Inflammatory macrophage treated with lipopolysaccharide for 1 hour (primary cell): Measurements from ENCODE around the gene TAPBPL.
"Not testable (repeated sequence)": the region's sequence is repeated elsewhere in the genome, so short reads cannot be mapped to it uniquely, and the experiment has no call there.

Source experiments
- DNase-seq, 2 donors: peaks; one replicate each; pipeline ENCODE4 v3.0.0-alpha.2; 2020 to 2022

TAPBPL gene

GRCh38 chr12:6492838-6493496, 41.1 kb downstream of the TAPBPL start, which contains the start of gene MRPL51:
Gene MRPL51 (minus strand): TSS chr12:6493262. CDS start chr12:6493136, 126 bp downstream.
- peak; percentile 87 to 98 for DNase-seq

DNA sequence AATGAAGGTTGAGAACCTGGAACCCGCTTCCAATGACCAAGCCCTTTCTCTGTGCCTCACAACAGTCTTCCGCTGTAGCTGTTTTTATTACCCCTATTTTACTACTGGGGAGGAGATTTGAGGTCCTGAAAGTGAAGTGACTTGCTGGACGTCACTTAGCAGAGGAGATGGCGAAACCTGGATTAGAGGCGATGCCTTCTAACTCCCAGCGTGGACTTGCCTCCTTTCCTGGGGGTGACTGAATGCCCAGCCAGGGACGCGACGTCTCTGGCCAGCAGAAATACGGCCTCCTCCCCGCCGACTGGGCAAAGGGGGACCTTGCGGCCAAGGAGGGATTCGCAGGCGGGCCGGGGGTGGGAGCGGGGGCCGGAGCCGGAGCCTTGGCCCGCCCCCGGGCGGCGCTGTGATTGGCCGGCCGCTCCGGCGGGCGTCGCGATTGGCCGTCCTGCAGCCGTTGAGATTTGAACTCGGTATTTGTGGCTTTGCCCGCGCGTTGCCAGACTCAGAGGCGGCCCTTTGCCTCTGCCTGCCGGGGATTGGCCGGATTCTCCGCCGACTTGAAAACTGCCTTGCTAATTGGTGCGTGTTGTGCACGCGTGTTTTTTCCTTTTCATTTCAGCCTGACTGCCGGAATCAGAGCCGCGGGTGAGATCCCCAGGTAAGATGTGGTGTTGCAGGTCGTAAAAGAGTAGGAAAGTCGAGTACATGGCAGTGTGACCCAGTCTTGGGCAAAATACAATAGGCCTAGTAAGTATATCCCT, 41.8 kb downstream of the TAPBPL start, which contains the start of gene NCAPD2:
Gene NCAPD2 (plus strand): TSS at position 606 of the 761 bp plus-strand sequence. CDS start 997 bp downstream, outside the sequence.
- peak; percentile 94 to 96 for DNase-seq

GRCh38 chr12:6494258-6494743, 42.5 kb downstream of the TAPBPL start:
- DNase-seq: no peak

- no peak for DNase-seq
Observed at GRCh38 chr12:6494968-6495367, 43.1 kb downstream of the TAPBPL start.

DNA sequence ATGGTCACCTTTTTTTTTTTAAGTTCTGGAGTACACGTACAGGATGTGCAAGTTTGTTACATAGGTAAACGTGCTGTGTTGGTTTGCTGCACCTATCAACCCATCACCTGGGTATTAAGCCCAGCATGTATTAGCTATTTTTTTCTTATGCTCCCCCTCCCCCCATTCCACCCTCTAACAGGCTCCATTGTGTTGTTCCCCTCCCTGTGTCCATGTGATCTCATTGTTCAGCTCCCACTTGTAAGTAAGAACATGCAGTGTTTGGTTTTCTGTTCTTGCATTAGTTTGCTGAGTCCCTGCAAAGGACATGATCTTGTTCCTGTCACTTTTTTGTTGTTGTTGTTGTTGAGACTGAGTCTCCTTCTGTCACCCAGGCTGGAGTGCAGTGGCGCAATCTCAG, 45.4 kb downstream of the TAPBPL start:
- not testable (repeated sequence) for DNase-seq

GRCh38 chr12:6500466-6500865, 48.6 kb downstream of the TAPBPL start:
- DNase-seq: no peak

DNA sequence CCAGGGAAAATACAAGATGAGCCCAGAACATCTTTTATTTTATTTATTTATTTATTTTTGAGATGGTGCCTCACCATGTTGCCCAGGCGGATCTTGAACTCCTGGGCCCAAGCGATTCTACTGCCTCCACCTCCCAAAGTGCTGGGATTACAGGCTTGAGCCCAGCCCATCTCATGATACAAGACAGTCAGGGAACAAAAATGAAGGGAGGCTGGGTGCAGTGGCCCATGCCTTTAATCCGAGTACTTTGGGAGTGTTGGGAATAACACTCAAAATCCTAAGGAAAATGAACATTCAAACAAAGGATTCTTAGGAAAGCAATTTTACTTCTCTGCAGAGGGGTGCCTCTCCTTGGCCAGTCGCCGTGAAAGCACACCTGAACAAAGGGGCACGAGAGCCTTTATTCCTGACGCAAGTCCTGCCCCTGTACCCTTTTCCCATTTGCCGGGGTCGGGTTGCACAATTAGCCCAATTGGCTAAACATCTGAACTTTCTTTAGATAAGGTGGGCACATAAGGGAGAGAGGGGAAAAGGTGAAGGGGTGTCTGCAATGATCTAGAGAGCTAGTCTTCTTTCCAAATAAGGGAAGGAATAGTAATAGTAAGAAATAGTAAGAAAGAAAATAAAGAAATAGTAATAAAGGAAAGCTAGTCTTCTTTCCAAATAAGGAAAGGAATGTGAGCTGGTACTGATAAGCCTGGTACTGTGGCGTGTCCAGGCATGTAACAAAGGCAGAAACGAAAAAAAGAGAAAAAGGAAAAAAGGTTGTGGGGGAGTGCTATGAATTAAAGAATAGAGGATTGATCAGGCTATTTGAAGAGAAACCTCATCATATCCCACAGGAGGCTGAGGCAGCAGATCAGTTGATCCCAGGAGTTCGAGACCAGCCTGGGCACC, 55.5 kb downstream of the TAPBPL start:
- DNase-seq: no peak

DNA sequence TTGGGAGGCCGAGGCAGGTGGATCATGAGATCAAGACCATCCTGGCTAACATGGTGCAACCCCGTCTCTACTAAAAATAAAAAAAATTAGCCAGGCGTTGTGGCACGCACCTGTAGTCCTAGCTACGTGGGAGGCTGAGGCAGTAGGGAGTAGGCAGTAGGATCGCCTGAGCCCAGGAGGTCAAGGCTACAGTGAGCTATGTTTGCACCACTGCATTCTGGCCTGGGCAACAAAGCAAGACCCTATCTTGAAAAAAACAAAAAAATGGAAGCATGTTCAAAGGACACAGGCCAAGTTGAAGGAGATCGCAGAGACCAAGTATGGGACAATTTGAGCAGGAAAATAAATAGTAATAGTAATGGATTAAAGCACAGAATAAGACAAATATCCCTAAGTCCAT, 56.2 kb downstream of the TAPBPL start:
- DNase-seq: no peak
